Chondrocyte (in vitro differentiated cells): ENCODE measurements around the gene CEMIP. TPM values are rescaled to one million over a fixed set of nuclear protein-coding genes. Genes with fewer than 3 reads are reported as not detected.
A peak's percentile ranks its signal among the peaks of the same experiment; 100 is the strongest.

ENCODE experiments used
- DNase-seq: peaks from one replicate; pipeline ENCODE4 v3.0.0; 2021; ENCODE audit warnings: mixed read lengths, low spot score
- H3K27ac Mint-ChIP-seq: one replicate; pipeline ENCODE4 v1.8.0; 2021; ENCODE audit warnings: mild to moderate bottlenecking, moderate library complexity, mixed read lengths; ENCODE audit not compliant: unreplicated experiment
- H3K27me3 Mint-ChIP-seq: 2 replicates; pipeline ENCODE4 v1.8.0; 2021; ENCODE audit warnings: low read depth, mixed read lengths
- H3K36me3 Mint-ChIP-seq: 2 replicates; pipeline ENCODE4 v1.8.0; 2021; ENCODE audit warnings: low read depth, mixed read lengths
- H3K4me1 Mint-ChIP-seq: 2 replicates; pipeline ENCODE4 v1.8.0; 2021; ENCODE audit warnings: low read depth, mild to moderate bottlenecking, mixed read lengths
- H3K4me3 Mint-ChIP-seq: one replicate; pipeline ENCODE4 v1.8.0; 2021; ENCODE audit warnings: mild to moderate bottlenecking, moderate library complexity, mixed read lengths; ENCODE audit not compliant: unreplicated experiment
- H3K9me3 Mint-ChIP-seq: 2 replicates; pipeline ENCODE4 v1.8.0; 2021; ENCODE audit warnings: low read depth, mixed read lengths
- CTCF ChIP-seq: fragments of 200-600 bp; sonication (generic); IDR thresholded peaks from 2 replicates; pipeline ENCODE4 v1.5.0; 2021; ENCODE audit warnings: antibody characterized with exemption, mild to moderate bottlenecking, moderate library complexity
- total RNA-seq: library from RNA; stranded (reverse); gene quantifications from 3 replicates; pipeline ENCODE4 v1.2.1, GENCODE V29; 2021

CEMIP gene
- total RNA-seq, 1 donor from 2014 or later: 146 TPM

- no peak overlapping the region for H3K4me3 Mint-ChIP-seq
- H3K27me3 Mint-ChIP-seq: no peaks in the 10 kb centered on the region
- H3K9me3 Mint-ChIP-seq: no peaks in the 10 kb centered on the region
- TF ChIP-seq CTCF: no peak
- H3K36me3 Mint-ChIP-seq: peaks cover 10% of the 10 kb centered on the region
- peaks cover 8% of the 10 kb centered on the region for H3K4me1 Mint-ChIP-seq
- H3K27ac Mint-ChIP-seq: peak overlapping the region; percentile 69
- no peak for DNase-seq
Observed at GRCh38 chr15:80823995-80824394, 44.8 kb downstream of the CEMIP start.

- TF ChIP-seq CTCF: no peak
- H3K27ac Mint-ChIP-seq: no peak overlapping the region
- no peak for DNase-seq
- H3K36me3 Mint-ChIP-seq: peaks cover 11% of the 10 kb centered on the region
- no peaks in the 10 kb centered on the region for H3K9me3 Mint-ChIP-seq
- peaks cover 2% of the 10 kb centered on the region for H3K4me1 Mint-ChIP-seq
- H3K4me3 Mint-ChIP-seq: no peak overlapping the region
- no peaks in the 10 kb centered on the region for H3K27me3 Mint-ChIP-seq
Observed at GRCh38 chr15:80825361-80826030, 46.3 kb downstream of the CEMIP start.

GRCh38 chr15:80828796-80829195 is 49.6 kb downstream of the CEMIP start:
- H3K27ac Mint-ChIP-seq: no peak overlapping the region
- TF ChIP-seq CTCF: no peak
- H3K9me3 Mint-ChIP-seq: no peaks in the 10 kb centered on the region
- H3K4me1 Mint-ChIP-seq: peaks cover 26% of the 10 kb centered on the region
- no peaks in the 10 kb centered on the region for H3K27me3 Mint-ChIP-seq
- no peak for DNase-seq
- no peak overlapping the region for H3K4me3 Mint-ChIP-seq
- peaks cover 9% of the 10 kb centered on the region for H3K36me3 Mint-ChIP-seq

- no peak for DNase-seq
- Mint-ChIP-seq H3K27ac (no peak overlapping the region), H3K27me3 (no peaks in the 10 kb centered on the region), H3K4me1 (peaks cover 42% of the 10 kb centered on the region), H3K9me3 (no peaks in the 10 kb centered on the region), H3K36me3 (peaks cover 9% of the 10 kb centered on the region), H3K4me3 (no peak overlapping the region)
- no peak for TF ChIP-seq CTCF
Observed at GRCh38 chr15:80830677-80831076, 51.5 kb downstream of the CEMIP start.

GRCh38 chr15:80831192-80831591 is 52.0 kb downstream of the CEMIP start:
- Mint-ChIP-seq H3K36me3 (peaks cover 9% of the 10 kb centered on the region), H3K4me1 (peaks cover 47% of the 10 kb centered on the region), H3K27me3 (no peaks in the 10 kb centered on the region), H3K9me3 (no peaks in the 10 kb centered on the region), H3K27ac (no peak overlapping the region), H3K4me3 (no peak overlapping the region)
- DNase-seq: no peak
- no peak for TF ChIP-seq CTCF
